ENCODE data around the gene GREB1L. TPM values are rescaled to one million over a fixed set of nuclear protein-coding genes. Genes with fewer than 3 reads are reported as not detected.

The GREB1L gene
- total RNA-seq, 1 donor from 2014 or later = 0.70 TPM

DNA sequence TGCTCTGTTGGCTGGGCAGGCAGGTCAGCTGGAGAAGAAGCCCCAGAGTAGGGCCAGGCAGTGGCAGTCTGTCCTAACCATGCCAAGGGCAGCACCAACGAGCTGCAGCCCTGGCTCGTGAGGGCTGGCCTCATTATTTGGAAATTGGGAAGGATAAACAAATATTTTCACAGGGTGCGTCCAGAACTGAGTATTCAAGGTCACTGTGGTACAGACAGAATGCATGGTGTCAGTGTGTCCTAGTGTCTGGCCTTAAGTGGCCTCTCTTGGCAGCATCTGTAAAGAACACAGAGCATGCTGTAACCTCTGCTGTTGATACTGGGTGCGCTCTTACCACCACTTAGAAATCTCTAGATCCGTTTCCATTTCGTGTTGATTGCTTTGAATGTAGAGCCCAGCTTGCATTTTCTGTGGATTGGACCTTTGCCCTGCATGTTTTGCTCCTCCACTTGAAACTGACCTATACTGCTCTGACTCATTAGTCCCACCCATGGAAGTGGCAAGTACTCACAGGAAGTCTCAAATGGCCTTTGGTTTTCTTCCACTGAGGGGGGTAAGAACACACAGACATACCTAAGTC is 88.2 kb downstream of the GREB1L start:
- no peak overlapping the region for H3K4me3 Mint-ChIP-seq (ENCODE audit: unreplicated experiment)

GRCh38 chr18:21331065-21331464 is 89.0 kb downstream of the GREB1L start:
- no peak for TF ChIP-seq CTCF (IDR thresholded peaks at IDR 0.05)
- Mint-ChIP-seq H3K4me1 (ENCODE audit: unreplicated experiment) (peaks cover 13% of the 10 kb centered on the region), H3K27me3 (ENCODE audit: unreplicated experiment) (peaks cover 17% of the 10 kb centered on the region), H3K36me3 (ENCODE audit: unreplicated experiment) (no peaks in the 10 kb centered on the region), H3K9me3 (ENCODE audit: unreplicated experiment) (no peaks in the 10 kb centered on the region), H3K4me3 (ENCODE audit: unreplicated experiment) (no peak overlapping the region), H3K27ac (ENCODE audit: unreplicated experiment) (no peak overlapping the region)
- no peak for DNase-seq (ENCODE audit: extremely low spot score, unreplicated experiment)

More for the DNA sequence above, 88.2 kb downstream of the GREB1L start:
- no peak for TF ChIP-seq CTCF (IDR thresholded peaks at IDR 0.05)
- DNase-seq (ENCODE audit: extremely low spot score, unreplicated experiment) = no peak
- Mint-ChIP-seq H3K4me1 (ENCODE audit: unreplicated experiment) (peaks cover 11% of the 10 kb centered on the region), H3K36me3 (ENCODE audit: unreplicated experiment) (no peaks in the 10 kb centered on the region), H3K27ac (ENCODE audit: unreplicated experiment) (no peak overlapping the region), H3K27me3 (ENCODE audit: unreplicated experiment) (peaks cover 15% of the 10 kb centered on the region), H3K9me3 (ENCODE audit: unreplicated experiment) (no peaks in the 10 kb centered on the region)

DNA sequence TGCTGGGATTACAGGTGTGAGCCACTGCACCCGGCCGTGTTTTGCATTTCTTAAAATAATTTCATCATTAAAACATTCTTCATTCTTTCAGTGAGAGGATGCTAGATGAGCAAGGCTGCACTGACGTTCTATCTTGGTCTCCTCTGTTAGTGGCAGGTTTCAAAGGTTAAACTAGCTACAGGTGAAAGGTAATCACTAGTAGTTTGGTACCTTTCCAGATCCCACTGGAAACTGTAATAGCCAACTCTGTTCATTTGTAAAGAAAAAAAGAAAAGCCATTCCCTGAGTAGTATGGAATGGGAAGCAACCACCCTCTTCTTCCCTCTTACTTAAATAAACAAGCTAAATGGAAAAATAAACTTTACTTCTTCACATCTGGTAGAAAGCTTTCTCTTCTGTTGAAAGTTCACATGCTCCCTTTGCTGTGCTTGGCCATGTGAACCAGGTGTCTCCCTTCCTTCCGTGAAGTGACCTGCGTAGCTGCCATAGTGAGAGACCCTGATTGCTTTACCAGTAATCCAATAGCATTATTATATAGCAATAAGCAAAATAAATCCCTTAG is 94.0 kb downstream of the GREB1L start:
- no peaks in the 10 kb centered on the region for H3K36me3 Mint-ChIP-seq (ENCODE audit: unreplicated experiment)
- no peak for TF ChIP-seq CTCF (IDR thresholded peaks at IDR 0.05)
- H3K9me3 Mint-ChIP-seq (ENCODE audit: unreplicated experiment) = no peaks in the 10 kb centered on the region
- no peak overlapping the region for H3K4me3 Mint-ChIP-seq (ENCODE audit: unreplicated experiment)
- H3K4me1 Mint-ChIP-seq (ENCODE audit: unreplicated experiment) = peaks cover 6% of the 10 kb centered on the region
- no peak for DNase-seq (ENCODE audit: extremely low spot score, unreplicated experiment)
- H3K27ac Mint-ChIP-seq (ENCODE audit: unreplicated experiment) = no peak overlapping the region
- peaks cover 24% of the 10 kb centered on the region for H3K27me3 Mint-ChIP-seq (ENCODE audit: unreplicated experiment)

DNA sequence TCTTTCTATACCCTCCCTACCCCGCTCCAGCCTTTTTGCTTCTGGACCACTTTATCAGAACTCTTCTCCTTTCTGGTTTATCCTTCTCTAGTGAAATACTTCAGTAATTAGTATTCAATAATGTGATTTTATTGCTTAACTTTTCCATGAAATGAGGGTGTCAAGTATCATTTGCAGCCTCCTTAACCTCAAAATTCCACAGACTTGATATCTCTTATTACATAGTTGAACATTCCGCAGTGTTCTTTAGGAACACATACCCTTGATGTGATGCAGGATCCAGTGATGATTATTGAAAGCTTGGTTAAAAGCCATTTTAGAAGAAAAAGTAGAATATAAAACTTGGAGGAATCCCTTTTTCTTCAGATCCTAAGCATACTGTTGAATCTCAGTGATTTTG is 94.8 kb downstream of the GREB1L start:
- H3K4me1 Mint-ChIP-seq (ENCODE audit: unreplicated experiment) = peaks cover 6% of the 10 kb centered on the region
- TF ChIP-seq CTCF (IDR thresholded peaks at IDR 0.05) = no peak
- DNase-seq (ENCODE audit: extremely low spot score, unreplicated experiment) = no peak
- H3K27me3 Mint-ChIP-seq (ENCODE audit: unreplicated experiment) = peaks cover 25% of the 10 kb centered on the region
- no peak overlapping the region for H3K4me3 Mint-ChIP-seq (ENCODE audit: unreplicated experiment)
- no peaks in the 10 kb centered on the region for H3K36me3 Mint-ChIP-seq (ENCODE audit: unreplicated experiment)
- no peaks in the 10 kb centered on the region for H3K9me3 Mint-ChIP-seq (ENCODE audit: unreplicated experiment)
- no peak overlapping the region for H3K27ac Mint-ChIP-seq (ENCODE audit: unreplicated experiment)

DNA sequence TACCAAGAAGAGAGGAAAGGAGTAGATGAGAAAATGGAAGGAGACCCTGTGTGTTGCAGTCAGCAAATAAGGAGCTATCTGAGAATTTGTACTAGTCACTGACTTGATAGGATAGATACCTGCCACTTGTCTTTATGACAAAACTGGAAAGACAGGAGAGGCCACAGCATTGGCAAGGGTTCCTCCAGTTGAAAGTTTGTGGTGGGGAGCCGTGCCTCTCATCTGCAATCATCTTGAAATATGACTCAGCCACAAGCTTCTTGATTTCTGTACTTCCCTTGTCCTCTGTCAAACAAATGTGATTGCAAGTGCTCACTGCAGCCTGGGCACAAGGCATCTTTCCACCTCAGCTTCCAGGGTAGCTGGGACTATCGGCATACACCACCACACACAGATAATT is 99.1 kb downstream of the GREB1L start:
- Mint-ChIP-seq H3K4me3 (ENCODE audit: unreplicated experiment) (no peak overlapping the region), H3K4me1 (ENCODE audit: unreplicated experiment) (peaks cover 3% of the 10 kb centered on the region), H3K27ac (ENCODE audit: unreplicated experiment) (no peak overlapping the region), H3K9me3 (ENCODE audit: unreplicated experiment) (no peaks in the 10 kb centered on the region), H3K27me3 (ENCODE audit: unreplicated experiment) (peaks cover 36% of the 10 kb centered on the region), H3K36me3 (ENCODE audit: unreplicated experiment) (no peaks in the 10 kb centered on the region)
- TF ChIP-seq CTCF (IDR thresholded peaks at IDR 0.05) = no peak
- no peak for DNase-seq (ENCODE audit: extremely low spot score, unreplicated experiment)

Data from osteocyte (in vitro differentiated cells).